GM19468 (cell line): ENCODE data around the gene TDRD9.
"Not testable (repeated sequence)": the region's sequence is repeated elsewhere in the genome, so short reads cannot be mapped to it uniquely, and the experiment has no call there.

Experiments used
- ATAC-seq: cut with Tn5 transposase; IDR thresholded peaks from one replicate; pipeline ENCODE4 v1.9.1; 2021; ENCODE audit warnings: mild to moderate bottlenecking, moderate library complexity, moderate number of reproducible peaks; ENCODE audit not compliant: unreplicated experiment; ENCODE audit errors: extremely low read depth

TDRD9 gene

DNA sequence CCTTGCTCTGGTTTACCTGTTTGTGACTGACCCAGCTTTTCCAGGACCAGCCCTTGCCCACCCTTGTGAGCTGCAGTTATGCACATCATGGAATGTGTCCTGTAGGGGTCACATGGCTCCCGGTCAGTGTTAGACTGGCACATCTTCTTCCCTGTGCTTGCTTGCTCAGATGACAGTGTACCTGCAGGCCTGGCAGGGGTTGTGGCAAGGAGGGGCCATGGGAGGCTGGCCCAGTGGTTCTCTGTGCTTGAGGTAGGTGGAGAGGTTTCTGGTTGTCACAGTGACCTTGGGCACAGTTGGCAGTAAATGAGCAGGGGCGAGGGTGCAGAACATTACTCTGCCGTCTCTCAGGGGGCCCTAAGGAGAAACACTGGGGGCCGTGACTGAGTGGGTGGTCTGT is 41.7 kb downstream of the TDRD9 start:
- ATAC-seq = no peak

DNA sequence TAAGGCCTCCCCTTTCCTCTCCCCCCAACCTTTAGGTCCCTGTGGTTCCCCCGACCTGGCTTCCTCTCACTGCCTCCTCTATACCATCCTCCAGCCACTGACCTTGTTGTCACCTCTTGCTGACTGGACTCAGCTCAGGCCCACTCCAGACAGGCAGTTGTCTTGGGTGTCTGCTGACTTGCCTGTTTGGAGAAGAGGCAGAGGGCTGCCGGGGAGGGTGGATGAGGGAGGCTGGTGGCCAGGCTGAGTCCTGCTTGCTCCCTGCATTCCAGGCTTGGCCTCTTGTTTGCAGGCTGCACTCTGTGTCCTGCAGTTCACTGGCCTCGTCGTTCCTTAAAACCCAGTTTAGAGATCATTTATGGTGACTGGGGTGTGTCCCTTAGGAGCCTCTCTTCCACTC is 45.1 kb downstream of the TDRD9 start:
- ATAC-seq = no peak

DNA sequence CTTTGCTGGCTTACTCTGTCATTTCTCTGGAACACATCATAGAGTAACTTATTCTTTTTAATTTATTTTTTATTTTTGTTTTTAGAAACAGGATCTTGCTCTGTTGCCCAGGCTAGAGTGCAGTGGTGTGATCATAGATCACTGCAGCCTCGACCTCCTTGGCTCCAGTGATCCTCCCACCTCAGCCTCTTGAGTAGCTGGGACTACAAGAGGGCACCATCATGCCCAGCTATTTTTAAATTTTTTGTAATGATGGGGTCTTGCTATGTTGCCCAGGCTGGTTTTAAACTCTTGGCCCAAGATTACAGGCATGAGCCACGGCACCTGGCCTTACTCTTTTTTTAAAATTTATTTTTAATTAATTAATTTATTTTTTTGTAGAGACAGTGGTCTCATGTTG is 46.3 kb downstream of the TDRD9 start:
- ATAC-seq = no peak

DNA sequence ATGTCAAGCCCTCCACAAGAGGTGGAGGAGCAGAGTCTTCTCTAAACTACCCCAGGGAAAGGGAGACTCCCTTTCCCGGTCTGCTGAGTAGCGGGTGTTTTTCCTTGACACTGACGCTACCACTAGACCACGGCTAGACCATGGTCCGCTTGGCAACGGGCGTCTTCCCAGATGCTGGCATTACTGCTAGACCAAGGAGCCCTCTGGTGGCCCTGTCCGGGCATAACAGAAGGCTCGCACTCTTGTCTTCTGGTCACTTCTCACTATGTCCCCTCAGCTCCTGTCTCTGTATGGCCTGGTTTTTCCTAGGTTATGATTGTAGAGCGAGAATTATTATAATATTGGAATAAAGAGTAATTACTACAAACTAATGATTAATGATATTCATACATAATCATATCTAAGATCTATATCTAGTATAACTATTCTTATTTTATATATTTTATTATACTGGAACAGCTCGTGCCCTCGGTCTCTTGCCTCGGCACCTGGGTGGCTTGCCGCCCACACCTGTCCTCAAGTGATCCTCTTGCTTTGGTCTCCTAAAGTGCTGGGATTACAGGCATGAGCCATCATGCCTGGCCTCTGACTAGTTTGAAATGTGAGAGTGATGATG is 52.5 kb downstream of the TDRD9 start:
- not testable (repeated sequence) for ATAC-seq

DNA sequence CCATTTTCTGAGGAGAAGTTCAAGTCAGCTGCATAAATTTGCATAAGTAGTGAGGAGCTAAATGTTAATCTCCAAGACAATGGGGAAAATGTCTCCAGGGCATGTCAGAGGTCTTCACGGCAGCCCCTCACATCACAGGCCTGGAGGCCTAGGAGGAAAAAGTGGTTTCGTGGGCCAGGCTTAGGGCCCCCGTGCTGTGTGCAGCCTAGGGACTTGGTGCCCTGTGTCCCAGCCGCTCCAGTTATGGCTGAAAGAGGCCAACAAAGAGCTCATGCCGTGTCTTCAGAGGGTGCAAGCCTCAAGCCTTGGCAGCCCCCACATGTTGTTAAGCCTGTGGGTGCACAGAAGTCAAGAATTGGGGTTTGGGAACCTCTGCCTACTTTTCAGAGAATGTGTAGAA is 55.9 kb downstream of the TDRD9 start:
- no peak for ATAC-seq

DNA sequence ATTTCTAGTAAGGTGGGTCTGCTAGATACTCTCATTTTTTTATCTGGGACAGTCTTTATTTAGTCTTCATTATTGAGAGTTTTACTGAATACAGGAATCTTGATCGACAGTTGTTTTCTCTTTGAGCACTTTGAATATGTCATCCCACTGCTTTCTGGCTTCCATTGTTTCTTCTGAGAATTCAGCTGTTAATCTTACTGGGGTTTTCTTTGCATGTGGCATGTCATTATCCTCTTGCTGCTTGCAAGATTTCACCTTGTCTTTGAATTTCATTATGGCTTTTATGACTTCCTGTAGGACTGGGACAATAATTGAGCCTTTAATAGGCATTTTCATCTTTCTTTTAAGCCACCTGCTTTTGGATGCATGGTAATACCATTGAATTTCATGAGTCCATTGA is 60.8 kb downstream of the TDRD9 start:
- no peak for ATAC-seq

DNA sequence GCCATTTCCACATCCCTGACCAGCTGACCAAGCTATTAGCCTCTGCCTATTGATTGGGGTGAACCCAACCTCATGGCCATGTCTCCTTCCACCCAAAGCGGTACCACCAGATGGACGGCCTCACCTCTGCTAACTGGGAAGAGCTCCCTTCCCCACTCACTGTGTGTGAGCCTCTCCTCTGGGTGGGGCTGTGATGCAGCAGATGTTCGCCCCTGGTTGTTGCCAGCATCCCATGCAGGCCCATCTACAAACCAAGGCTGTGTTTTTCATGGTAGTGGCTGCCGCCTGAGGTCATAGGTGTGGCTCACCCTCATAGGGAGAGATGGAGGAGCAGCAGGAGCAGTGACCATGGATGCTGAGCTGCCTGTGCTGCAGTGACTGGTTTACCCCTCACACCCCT is 61.7 kb downstream of the TDRD9 start:
- no peak for ATAC-seq

DNA sequence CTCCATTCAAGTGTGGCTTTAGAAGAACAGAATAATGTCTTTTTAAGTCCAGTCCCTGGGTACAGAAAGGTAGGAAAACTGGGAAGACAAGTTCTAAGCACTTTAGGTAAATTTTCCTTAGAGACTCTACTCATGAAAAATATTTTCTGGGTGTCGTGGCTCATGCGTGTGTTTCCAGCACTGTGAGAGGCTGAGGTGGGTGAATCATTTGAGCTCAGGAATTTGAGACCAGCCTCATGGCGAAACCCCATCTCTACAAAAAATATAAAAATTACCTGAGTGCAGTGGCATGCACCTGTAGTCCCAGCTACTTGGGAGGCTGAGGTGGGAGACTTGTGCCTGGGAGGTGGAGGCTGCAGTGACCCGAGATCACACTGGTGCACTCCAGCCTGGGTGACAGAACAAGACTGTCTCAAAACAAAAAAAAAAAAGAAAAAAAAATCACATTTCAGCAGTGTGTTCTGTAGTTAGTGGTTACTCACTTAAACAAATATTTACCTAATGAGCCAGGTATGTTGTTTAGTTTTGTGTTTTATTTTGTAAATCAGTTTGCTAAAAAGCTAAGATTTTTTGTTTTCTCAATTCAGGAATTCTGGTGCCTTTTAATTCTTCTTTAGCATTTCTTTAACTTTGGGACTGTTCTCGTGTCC is 66.4 kb downstream of the TDRD9 start:
- no peak for ATAC-seq

DNA sequence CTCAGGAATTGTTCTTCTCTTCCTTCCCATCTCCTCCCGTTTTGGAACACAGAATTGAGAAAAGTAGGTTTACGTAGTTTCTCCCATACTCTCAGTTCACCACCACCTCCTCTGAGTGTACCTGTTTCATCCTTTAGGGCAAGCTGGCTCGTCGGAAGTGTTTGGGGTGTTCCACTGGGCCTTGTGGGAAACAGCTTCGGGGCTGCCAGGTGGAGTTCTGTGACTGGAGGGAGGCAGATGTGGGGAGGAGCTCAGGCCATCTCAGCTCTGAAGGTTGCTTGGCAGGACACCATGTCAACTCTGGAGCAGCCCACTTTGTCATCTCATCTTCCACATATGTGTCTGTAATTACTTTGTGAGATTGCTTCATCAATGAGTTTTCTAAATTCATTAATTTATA is 67.6 kb downstream of the TDRD9 start:
- no peak for ATAC-seq

DNA sequence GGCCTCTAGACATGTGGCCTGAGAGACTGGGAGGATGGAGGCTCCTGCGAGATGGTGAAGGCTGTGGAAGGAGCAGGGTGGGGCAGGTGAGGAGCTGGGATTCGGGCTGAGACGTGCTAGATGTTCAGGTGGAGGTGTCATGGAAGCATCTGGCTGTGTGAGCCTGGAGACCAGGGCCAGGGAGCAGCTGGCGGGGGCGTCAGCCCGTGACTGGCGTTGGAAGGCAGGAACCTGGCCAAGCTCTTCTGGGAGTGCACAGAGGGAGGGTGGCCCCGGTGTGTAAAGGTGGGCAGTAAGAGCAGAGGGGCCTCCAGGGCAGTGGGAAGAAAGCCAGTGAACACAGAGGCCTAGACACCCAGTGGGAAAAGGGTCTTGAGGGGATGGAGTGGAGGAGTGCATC is 69.1 kb downstream of the TDRD9 start:
- no peak for ATAC-seq

DNA sequence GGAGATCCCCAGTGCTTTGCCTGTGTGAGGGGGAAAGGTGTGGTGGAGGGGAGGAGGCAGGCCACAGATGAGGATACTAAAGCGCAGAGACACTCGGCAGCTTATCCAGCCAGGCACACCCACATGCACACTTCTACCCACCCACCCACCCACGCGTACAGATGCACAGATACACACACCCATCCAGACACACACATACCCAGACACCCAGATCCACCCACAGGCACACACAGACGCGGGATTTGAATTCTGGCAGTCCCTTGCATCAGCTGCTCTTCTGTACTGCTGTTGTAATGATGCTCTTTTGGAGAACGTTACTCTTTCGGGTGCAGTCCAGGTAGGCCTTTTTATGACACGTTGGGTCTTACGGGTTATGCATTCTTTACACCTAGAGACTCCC is 69.8 kb downstream of the TDRD9 start:
- no peak for ATAC-seq

DNA sequence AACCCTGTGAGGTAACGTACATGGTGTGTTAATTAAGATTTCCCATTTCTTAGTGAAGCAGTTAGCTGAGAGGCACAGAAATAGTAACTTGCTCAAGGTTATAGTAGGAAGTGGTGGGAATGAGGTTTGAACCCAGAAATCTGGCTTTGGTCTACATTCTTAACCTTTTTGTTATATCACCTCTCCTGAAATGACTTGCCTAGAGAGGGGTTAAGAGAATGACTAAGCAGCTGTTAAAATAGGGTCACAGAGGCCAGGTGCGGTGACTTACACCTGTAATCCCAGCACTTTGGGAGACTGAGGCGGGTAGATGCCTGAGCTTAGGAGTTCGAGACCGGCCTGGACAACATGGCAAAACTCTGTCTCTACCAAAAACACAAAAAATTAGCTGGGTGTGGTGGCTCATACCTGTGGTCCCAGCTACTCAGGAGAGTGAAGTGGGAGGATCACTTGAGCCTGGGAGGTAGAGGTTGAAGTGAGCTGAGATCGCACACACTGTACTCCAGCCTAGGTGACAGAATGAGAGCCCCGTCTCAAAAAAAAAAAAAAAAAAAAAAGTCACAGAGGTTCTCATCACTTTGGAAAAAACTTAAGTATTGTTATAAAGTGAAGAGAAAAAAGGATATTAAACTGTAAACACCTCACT is 71.7 kb downstream of the TDRD9 start:
- ATAC-seq = no peak

DNA sequence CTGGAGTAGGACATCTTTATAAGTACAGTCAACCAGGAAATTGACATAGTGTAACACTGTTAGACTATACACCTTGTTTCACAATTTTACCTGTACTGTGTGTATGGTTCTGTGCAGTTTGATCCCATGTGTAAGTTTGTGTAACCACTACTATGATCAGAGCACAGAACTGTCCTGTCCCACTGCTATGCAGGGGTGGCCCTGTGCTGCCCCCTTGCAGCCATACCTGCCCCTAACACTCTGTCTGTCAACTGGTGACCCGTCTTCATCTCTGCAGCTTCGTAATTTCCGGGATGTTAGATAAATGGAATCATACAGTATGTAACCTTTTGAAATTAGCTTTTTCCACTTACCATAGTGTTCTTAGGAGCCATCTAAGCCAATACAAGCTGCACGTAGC is 72.7 kb downstream of the TDRD9 start:
- ATAC-seq = no peak

DNA sequence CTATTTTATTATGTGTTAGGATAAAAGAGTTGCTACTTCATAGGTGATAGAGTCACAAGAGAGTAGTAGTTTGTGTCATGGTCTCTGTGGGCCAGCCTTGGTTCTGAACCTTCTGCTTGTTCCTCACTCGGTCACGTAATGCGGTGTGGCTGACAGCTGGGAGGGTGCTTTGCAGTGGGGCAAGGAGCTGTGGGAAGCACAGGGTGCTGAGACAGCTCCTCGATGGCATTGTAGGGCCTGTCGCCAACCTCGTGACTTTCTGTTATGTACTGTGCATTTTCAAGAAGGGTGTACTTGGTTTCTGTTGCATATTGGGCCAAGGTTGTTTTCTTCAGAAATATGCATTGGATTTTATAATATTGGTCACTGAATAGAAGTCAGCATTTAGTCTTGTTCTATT is 75.4 kb downstream of the TDRD9 start:
- no peak for ATAC-seq

DNA sequence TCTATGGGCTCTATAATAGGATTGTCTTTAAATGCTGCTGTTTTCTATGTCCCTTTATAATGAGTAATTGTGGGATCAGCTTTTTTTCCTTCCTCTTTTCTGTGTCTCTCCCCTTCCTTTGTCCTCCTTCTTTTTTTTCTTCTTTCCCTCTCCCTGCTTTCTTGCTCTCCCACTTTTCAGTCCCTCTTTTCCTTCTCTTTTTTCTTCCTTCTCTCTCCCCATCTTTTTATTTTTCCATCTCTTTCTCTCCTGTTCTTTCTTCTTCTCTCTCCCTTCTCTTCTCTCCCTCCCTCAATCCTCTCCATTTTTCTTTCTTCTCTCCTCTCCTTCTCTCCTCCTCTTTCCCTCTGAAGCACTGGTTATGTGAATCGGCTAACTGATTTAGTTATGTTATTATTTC is 76.6 kb downstream of the TDRD9 start:
- no peak for ATAC-seq

DNA sequence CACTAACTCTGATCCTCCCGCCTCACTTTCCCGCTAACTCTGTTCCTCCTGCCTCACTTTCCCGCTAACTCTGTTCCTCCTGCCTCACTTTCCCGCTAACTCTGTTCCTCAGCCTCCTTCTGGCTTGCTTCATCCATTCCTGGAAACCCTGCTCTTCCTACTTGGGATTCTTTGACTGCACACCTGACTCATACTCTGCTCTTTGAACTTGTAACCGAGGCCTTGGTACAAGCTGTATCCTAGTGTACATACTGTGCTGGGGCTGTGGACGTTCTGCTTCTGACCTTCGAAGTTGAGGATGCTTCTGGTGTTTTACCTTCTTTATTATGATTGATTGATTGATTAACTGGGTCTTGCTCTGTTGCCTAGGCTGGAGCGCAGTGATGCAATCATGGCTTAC is 77.2 kb downstream of the TDRD9 start:
- no peak for ATAC-seq

DNA sequence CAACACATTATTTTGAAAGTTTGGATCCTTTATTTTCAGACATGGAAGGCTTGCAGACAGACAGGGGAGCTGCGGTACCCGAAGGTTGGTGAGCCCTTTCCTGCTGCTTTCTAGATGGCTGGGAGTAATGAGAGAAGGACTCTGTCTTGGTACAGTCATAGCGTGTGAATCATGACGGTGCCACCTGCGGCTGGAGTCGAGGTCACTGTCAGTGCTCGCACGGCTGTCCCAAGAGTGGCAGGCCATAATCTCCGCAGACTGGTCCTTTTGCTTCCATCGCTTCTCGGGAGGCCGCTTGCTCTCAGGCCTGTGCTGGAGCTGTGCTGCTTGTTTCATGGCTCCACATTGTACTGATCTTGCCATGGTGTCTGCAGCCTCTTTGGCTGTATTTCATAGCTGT is 78.9 kb downstream of the TDRD9 start:
- ATAC-seq = no peak

DNA sequence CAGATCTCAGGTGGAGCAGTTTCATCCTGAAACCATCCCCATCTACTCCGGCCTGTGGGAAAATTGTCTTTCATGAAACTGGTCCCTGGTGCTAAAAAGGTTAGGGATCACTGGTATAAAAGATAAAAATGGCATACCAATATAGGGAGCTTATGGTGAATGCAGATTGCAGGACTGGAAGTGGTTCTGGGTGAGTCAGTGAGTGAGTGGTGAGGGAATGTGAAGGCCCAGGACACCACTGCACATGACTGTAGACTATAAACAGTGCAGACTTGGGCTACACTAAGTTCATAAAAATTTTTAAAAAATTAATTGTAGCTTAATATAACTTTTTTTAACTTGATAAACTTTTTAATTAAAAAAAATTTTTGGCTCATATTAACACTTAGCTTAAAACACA is 81.0 kb downstream of the TDRD9 start:
- ATAC-seq = no peak

DNA sequence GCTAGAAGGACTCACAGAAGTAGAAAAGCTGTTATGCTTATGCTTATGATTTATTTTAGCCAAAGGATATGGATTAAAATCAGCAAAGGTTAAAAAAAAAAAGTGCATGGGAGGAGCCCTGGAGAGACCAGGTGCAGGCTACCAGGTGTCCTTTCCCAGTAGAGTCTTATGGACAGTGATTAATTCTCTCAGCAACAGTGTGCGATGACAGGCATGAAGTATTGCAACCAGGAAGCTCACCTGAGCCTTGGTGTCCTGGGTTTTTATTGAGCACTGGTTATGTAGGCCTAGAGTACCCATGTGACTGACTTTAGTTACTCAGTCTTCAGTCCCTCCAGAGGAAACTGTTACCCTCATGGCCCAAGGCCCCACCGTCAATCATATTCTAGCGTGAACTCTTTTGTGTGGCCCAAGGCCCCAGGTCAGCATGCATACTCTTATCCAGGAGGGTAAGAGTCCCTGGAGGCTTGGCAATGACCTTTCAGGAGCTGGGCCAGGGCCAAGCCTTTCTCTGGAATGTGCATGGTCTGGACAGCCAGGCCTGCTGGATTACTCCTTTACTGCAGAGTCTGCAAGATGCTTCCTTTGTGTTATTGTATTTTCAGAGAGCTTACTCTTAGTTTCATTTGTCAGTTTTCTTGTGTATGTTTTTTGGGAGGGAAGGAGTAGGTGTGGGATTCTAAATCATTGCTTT is 83.7 kb downstream of the TDRD9 start:
- ATAC-seq = no peak

DNA sequence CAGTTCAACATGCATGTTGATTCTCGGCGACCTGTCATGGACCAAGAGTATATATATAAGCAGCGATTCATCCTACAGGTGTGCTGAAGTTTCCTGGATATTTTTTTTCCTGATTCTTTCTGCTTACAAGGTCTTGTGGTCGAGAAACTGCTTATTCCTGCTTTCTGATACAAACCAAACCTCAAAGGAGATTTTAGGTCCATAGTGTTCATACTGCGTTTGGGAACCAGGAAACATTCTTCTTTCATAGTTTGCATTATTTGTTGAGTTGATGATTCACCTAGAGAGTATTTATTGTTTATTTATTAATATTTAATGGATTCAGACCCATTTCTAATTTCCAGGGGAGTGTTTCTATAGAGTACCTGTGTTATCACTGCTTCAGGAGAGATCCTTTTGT is 86.5 kb downstream of the TDRD9 start:
- ATAC-seq = no peak

DNA sequence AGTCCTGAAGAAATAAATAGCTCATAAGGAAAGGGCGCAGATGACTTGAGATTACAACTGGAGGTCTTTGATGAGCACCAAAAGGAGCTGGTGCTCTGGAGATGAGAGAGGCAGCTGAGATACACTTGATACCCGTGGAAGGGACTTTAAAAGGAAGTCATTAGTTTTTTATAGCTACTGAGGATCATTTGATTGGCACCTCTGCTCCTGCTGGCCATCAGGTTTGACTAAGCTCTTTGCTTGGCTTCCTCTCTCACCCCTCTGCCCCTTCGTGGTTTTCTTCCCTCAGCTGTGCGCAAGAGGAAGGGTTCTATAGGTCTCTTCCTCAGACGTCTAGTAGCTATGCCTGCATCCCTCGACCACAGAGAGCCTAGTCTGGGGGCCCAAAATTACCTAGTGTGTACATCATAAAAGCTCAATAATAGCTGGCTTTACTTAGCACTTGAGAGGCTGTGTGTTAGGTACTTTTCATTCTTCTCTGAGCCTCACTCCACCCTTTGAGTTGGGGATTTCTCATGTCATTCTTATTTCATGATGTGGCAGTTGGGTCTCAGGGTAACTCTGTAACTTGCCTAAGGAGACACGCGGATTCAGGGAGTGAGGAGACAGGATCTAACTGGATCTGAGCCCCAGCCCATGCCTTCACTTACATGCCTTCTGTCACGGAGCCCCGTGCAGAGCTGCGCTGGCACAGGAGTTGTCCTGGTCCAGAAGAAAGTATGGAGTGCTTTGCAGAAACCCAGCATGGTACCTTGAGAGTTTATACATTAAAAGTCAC is 88.8 kb downstream of the TDRD9 start:
- ATAC-seq = no peak
